Endothelial cell of umbilical vein (primary cell): ENCODE results near the gene TEF. TPM values are rescaled to one million over a fixed set of nuclear protein-coding genes. Genes with fewer than 3 reads are reported as not detected.

Source experiments
- BruUV-seq: library from RNA; stranded (reverse); fragments of 400-500 nt; replicated peaks from 2 replicates; lab custom pipeline; 2021; lab: Mats Ljungman, UMichigan
- CTCF ChIA-PET: fragments of 300-600, 350-600 bp; sonication (Branson Sonifier 250); formaldehyde crosslinking; loops from one replicate; lab custom pipeline; 2021; ENCODE audit warnings: antibody characterized with exemption, inconsistent platforms; lab: Charles Lee
- POLR2A ChIA-PET: fragments of 300-600, 350-600 bp; sonication (Branson Sonifier 250); formaldehyde crosslinking; loops from one replicate; lab custom pipeline; 2021; ENCODE audit warnings: antibody characterized with exemption, inconsistent platforms; lab: Charles Lee
- DNase-seq: peaks from one replicate; pipeline ENCODE4 v3.0.0-alpha.2; 2011; ENCODE audit warnings: low read depth, low spot score
- FAIRE-seq: peaks from 2 replicates; lab custom pipeline; 2011; peaks lifted over from hg19 to GRCh38; lab: Jason Lieb, UNC
- H2AFZ ChIP-seq: 2 replicates; pipeline ENCODE4 v1.6.0; 2012; ENCODE audit warnings: low read depth, low read length, control low read depth, inconsistent platforms
- H3K27ac ChIP-seq: 2 replicates; pipeline ENCODE4 v1.5.1; 2011; ENCODE audit warnings: low read depth, mild to moderate bottlenecking, control low read depth, low read length, moderate library complexity; ENCODE audit not compliant: insufficient read depth
- H3K27me3 ChIP-seq, 2 experiments: 2 replicates each; pipeline versions ENCODE4 v1.6.0 to v1.6.1; 2011; ENCODE audit warnings: low read length in 2 of 2, mixed read lengths in 1 of 2; ENCODE audit not compliant: control insufficient read depth in 2 of 2, insufficient read depth in 2 of 2
- H3K36me3 ChIP-seq, 2 experiments: 2 replicates in 1 of 2; 3 replicates in 1 of 2; pipeline ENCODE4 v1.5.1; 2011; ENCODE audit warnings: low read length in 2 of 2, mild to moderate bottlenecking in 1 of 2, moderate library complexity in 1 of 2; ENCODE audit not compliant: control insufficient read depth in 2 of 2, insufficient read depth in 2 of 2; ENCODE audit errors: extremely low read depth in 1 of 2
- H3K4me1 ChIP-seq: 3 replicates; pipeline ENCODE4 v1.5.1; 2011; ENCODE audit warnings: mild to moderate bottlenecking, low read length; ENCODE audit not compliant: control insufficient read depth, insufficient read depth; ENCODE audit errors: extremely low read depth
- H3K4me2 ChIP-seq: 2 replicates; pipeline ENCODE4 v1.6.1; 2011; ENCODE audit warnings: low read length, control low read depth, mixed read lengths; ENCODE audit not compliant: insufficient read depth
- H3K4me3 ChIP-seq, 3 experiments: fragments of 200-600 bp in 1 of 3; sonication (generic), shearing (Covaris generic) in 1 of 3; replicated peaks in 1 of 3; 2 replicates each; pipeline ENCODE4 v1.5.1; 2011 to 2016; ENCODE audit warnings: control low read depth in 3 of 3, low read length in 3 of 3, mild to moderate bottlenecking in 2 of 3, inconsistent platforms in 1 of 3, low read depth in 1 of 3, moderate library complexity in 1 of 3; ENCODE audit not compliant: insufficient read depth in 1 of 3
- H3K79me2 ChIP-seq: 2 replicates; pipeline ENCODE4 v1.6.0; 2012; ENCODE audit warnings: low read length, inconsistent platforms; ENCODE audit not compliant: control insufficient read depth, insufficient read depth
- H3K9ac ChIP-seq: replicated peaks from 2 replicates; pipeline ENCODE3; 2011; ENCODE audit warnings: low read length, control low read depth; ENCODE audit not compliant: insufficient read depth; ENCODE audit errors: extremely low read depth
- H3K9me1 ChIP-seq: replicated peaks from 3 replicates; pipeline ENCODE4 v1.6.0; 2011; ENCODE audit warnings: mild to moderate bottlenecking, low read length; ENCODE audit not compliant: control insufficient read depth, insufficient read depth; ENCODE audit errors: extremely low read depth
- H3K9me3 ChIP-seq: replicated peaks from 2 replicates; pipeline ENCODE4 v1.5.1; 2012; ENCODE audit warnings: low read length, inconsistent platforms; ENCODE audit not compliant: control insufficient read depth, insufficient read depth
- H4K20me1 ChIP-seq: replicated peaks from 2 replicates; pipeline ENCODE3; 2011; ENCODE audit warnings: mild to moderate bottlenecking, low read length; ENCODE audit not compliant: control insufficient read depth, insufficient read depth; ENCODE audit errors: extremely low read depth
- EZH2 ChIP-seq: IDR thresholded peaks from 2 replicates; pipeline ENCODE4 v1.6.1; 2012; ENCODE audit warnings: borderline replicate concordance, low read depth, mild to moderate bottlenecking, moderate library complexity, low read length, inconsistent platforms; ENCODE audit not compliant: severe bottlenecking
- FOS ChIP-seq: IDR thresholded peaks from 2 replicates; pipeline ENCODE4 v1.6.1; 2011; ENCODE audit warnings: mild to moderate bottlenecking, low read length, moderate library complexity, borderline replicate concordance; ENCODE audit not compliant: insufficient read depth
- GATA2 ChIP-seq: IDR thresholded peaks from 2 replicates; pipeline ENCODE4 v1.7.0; 2011; ENCODE audit warnings: low read depth, mild to moderate bottlenecking, moderate library complexity, mixed read lengths, low read length; ENCODE audit not compliant: insufficient read length, insufficient read depth
- JUN ChIP-seq: IDR thresholded peaks from 2 replicates; pipeline ENCODE4 v1.6.1; 2011; ENCODE audit warnings: borderline replicate concordance, low read depth; ENCODE audit not compliant: insufficient read length, insufficient read depth
- MYC ChIP-seq: IDR thresholded peaks from one replicate; pipeline ENCODE4 v1.6.1; 2011; ENCODE audit warnings: mild to moderate bottlenecking, low read depth, low read length
- POLR2A ChIP-seq: IDR thresholded peaks from 2 replicates; pipeline ENCODE4 v1.6.1; 2012; ENCODE audit warnings: low read depth, mild to moderate bottlenecking, control low read depth, low read length
- POLR2AphosphoS5 ChIP-seq: IDR thresholded peaks from 2 replicates; pipeline ENCODE4 v1.6.1; 2012; ENCODE audit warnings: low read depth, mild to moderate bottlenecking, control low read depth, low read length, moderate library complexity; ENCODE audit not compliant: insufficient read depth
- dilution Hi-C: fragments of 300-500 bp; cut with MboI; formaldehyde crosslinking; loops from one replicate; pipeline ENCODE4 v1.15.0; 2019; ENCODE audit warnings: low sequenced_read_pairs; ENCODE audit not compliant: extremely low pct_ligation_motif_present
- intact Hi-C: fragments of 100-400 bp; cut with micrococcal nuclease; formaldehyde crosslinking; loops from one replicate; pipeline ENCODE4 v1.10.0; 2022
- polyA plus RNA-seq, 4 experiments: library from polyadenylated mRNA; depleted of rRNA in 3 of 4; stranded (reverse) in 3 of 4; unstranded in 1 of 4; fragments of >200 nt; gene quantifications; 2 replicates each; pipeline versions ENCODE4 v1.2.1 to v1.2.3, GENCODE V29; 2011 to 2012; ENCODE audit warnings: missing spikeins in 1 of 4
- total RNA-seq: library from RNA; stranded (reverse); gene quantifications from 2 replicates; pipeline ENCODE4 v1.2.3, GENCODE V29; 2021
- TF ChIP-seq, protein P1 (sequence below), 2 donors: IDR thresholded peaks; 1 replicate in 1 of 2; 2 replicates in 1 of 2; pipeline ENCODE4 v1.5.1; 2011; ENCODE audit warnings: low read length in 2 of 2, mild to moderate bottlenecking in 2 of 2, moderate library complexity in 2 of 2, control low read depth in 1 of 2, inconsistent platforms in 1 of 2, low read depth in 1 of 2; ENCODE audit not compliant: insufficient read depth in 1 of 2; ENCODE audit errors: extremely low read depth in 1 of 2
- TF ChIP-seq, protein P2 (sequence below): IDR thresholded peaks from 2 replicates; pipeline ENCODE4 v1.6.1; 2011; ENCODE audit not compliant: insufficient read depth, insufficient read length

Gene TEF
- total and polyA plus RNA-seq, 2 donors (not counting 3 experiments of a cell fraction or from before 2014, with no cell fraction given): 2.2 to 4.0 TPM

DNA sequence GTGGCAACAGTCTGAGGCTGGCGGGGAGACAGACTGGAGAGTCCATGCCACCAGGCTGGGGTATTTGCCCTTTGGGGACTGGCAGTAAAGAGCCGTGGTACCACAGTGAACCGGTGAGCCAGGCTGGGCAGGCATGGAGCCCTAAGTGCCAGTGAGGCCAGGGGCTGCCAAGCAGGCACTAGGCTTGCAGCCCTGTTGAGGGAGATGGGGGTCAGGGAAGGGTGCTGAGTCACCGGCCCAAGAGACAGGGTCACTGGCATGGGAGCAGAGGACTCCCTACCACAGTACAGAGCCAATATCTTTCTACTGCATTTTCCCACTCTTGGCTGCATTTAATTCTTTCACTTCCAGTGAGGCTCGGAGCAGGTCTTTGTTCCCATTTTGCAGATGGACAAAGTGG is 30.7 kb upstream of the TEF start:
- DNase-seq: no peak
- H3K79me2 ChIP-seq: no peaks in the 10 kb centered on the region
- H3K9me1 ChIP-seq: no peaks in the 10 kb centered on the region
- H2AFZ ChIP-seq: no peak overlapping the region
- intact Hi-C loops: no loop called here
- H3K9me3 ChIP-seq: no peaks in the 10 kb centered on the region
- H3K4me2 ChIP-seq: no peak overlapping the region
- H3K27me3 ChIP-seq: no peaks in the 10 kb centered on the region
- H4K20me1 ChIP-seq: no peaks in the 10 kb centered on the region
- no peak overlapping the region for H3K9ac ChIP-seq
- no TSS peak for BruUV-seq
- ChIA-PET CTCF (interaction anchor here (1.3 kb wide), 1 partner anchor 166 kb away, joined by 3 read pairs; no protein-coding TSS in a partner anchor), POLR2A (interaction anchor here (0.6 kb wide), 1 partner anchor 30 kb away, joined by 4 read pairs; the partner anchor contains the start of gene TEF)
- dilution Hi-C loops: no loop called here
- H3K4me1 ChIP-seq: no peaks in the 10 kb centered on the region
- no peak for FAIRE-seq
- H3K36me3 ChIP-seq: peaks cover 10 to 80% of the 10 kb centered on the region in 2 experiments
- no peak overlapping the region for H3K4me3 ChIP-seq
- TF ChIP-seq, protein P1, sequence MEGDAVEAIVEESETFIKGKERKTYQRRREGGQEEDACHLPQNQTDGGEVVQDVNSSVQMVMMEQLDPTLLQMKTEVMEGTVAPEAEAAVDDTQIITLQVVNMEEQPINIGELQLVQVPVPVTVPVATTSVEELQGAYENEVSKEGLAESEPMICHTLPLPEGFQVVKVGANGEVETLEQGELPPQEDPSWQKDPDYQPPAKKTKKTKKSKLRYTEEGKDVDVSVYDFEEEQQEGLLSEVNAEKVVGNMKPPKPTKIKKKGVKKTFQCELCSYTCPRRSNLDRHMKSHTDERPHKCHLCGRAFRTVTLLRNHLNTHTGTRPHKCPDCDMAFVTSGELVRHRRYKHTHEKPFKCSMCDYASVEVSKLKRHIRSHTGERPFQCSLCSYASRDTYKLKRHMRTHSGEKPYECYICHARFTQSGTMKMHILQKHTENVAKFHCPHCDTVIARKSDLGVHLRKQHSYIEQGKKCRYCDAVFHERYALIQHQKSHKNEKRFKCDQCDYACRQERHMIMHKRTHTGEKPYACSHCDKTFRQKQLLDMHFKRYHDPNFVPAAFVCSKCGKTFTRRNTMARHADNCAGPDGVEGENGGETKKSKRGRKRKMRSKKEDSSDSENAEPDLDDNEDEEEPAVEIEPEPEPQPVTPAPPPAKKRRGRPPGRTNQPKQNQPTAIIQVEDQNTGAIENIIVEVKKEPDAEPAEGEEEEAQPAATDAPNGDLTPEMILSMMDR (IDR thresholded peaks at IDR 0.05; ENCODE audit: extremely low read depth in 1 of 2, insufficient read depth in 1 of 2, low read depth in 1 of 2, low read length in 2 of 2): no peak
- H3K27ac ChIP-seq: no peak overlapping the region

DNA sequence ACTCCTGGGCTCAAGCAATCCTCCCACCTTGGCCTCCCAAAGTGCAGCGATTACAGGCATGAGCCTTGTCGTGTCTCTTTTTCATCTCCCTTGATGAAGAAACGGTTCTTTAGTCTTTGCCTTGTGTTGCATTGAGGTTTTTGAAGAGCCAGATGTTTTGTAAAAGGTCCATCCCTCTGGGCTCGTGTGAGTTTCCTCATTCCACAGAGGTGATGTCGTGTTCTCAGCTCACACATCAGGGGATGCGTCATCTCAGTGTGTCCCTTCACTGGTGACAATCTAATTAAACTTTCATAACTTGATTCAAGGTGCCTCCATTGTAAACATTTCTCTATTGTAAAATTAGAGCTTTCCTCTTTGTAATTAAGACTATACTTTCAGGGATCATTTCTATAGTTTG is 29.7 kb upstream of the TEF start:
- Histone ChIP-seq H3K4me1 (no peaks in the 10 kb centered on the region), H3K4me3 (no peak overlapping the region), H3K79me2 (no peaks in the 10 kb centered on the region), H3K9ac (no peak overlapping the region), H3K27me3 (no peaks in the 10 kb centered on the region), H4K20me1 (no peaks in the 10 kb centered on the region), H3K4me2 (no peak overlapping the region), H3K36me3 (peaks cover 10 to 83% of the 10 kb centered on the region in 2 experiments), H3K27ac (no peak overlapping the region), H3K9me1 (no peaks in the 10 kb centered on the region), H3K9me3 (no peaks in the 10 kb centered on the region), H2AFZ (no peak overlapping the region)
- TF ChIP-seq, protein P2, sequence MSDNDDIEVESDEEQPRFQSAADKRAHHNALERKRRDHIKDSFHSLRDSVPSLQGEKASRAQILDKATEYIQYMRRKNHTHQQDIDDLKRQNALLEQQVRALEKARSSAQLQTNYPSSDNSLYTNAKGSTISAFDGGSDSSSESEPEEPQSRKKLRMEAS: no peak
- TF ChIP-seq POLR2A: no peak
- TF ChIP-seq POLR2AphosphoS5: no peak
- no peak for TF ChIP-seq FOS
- no peak for TF ChIP-seq MYC
- TF ChIP-seq EZH2: no peak
- TF ChIP-seq, protein P1 (IDR thresholded peaks at IDR 0.05; ENCODE audit: extremely low read depth in 1 of 2, insufficient read depth in 1 of 2, low read depth in 1 of 2, low read length in 2 of 2): no peak
- no peak for TF ChIP-seq GATA2
- no peak for TF ChIP-seq JUN
- POLR2A ChIA-PET: interaction anchor here (0.6 kb wide), 1 partner anchor 722 kb away, joined by 3 read pairs; no protein-coding TSS in a partner anchor
- BruUV-seq: no TSS peak
- intact Hi-C loops: no loop called here
- DNase-seq (no peak), FAIRE-seq (peak; percentile 64)
- CTCF ChIA-PET: interaction anchor here (1.2 to 1.3 kb wide), 2 partner anchors 9 to 165 kb away, joined by 3 read pairs; no protein-coding TSS in a partner anchor
- dilution Hi-C loops: no loop called here
